AG10803 (cell line): ENCODE data around the gene ANO6.

ENCODE experiments used
- DNase-seq: peaks from one replicate; pipeline ENCODE4 v3.0.0; 2010; ENCODE audit warnings: low read depth
- H3K4me3 ChIP-seq: 2 replicates; pipeline ENCODE4 v1.5.1; 2011; ENCODE audit warnings: mild to moderate bottlenecking, low read length, control low read depth
- CTCF ChIP-seq: conservative IDR thresholded peaks from 2 replicates; pipeline ENCODE4 v1.5.1; 2011; ENCODE audit warnings: mild to moderate bottlenecking, low read length, control low read depth, inconsistent platforms

Gene ANO6

DNA sequence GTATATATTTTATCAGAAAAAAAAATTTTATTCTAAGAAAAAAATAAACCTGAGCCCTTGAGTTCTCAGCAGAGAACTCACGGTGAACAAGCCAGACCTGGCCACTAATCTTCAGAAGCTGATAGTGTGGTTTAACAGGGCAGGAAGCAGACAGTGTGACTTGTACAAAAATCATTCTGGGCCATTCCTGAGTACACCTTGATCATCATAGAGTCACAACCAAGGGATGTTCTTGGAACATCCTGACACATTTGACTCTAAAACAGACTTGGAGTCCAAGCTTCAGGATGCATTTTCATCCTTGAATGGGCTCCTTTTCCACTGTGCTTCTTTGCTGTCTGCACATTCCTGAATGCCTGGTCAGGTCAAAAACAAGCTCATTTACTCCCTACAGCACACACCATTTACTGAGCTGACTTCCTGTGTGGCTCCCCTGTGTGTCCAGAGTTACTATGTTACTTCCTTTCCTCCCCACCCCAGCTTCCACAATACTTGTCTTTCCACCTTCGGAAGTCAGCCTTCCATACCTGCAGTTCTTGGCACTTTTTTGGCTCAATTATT, 112.0 kb downstream of the ANO6 start:
- TF ChIP-seq CTCF: no peak
- no peak for DNase-seq
- no peak overlapping the region for H3K4me3 ChIP-seq

GRCh38 chr12:45329238-45329637, 113.3 kb downstream of the ANO6 start:
- TF ChIP-seq CTCF: no peak
- H3K4me3 ChIP-seq: no peak overlapping the region
- peak; percentile 58 for DNase-seq

- TF ChIP-seq CTCF: no peak
- no peak overlapping the region for H3K4me3 ChIP-seq
- no peak for DNase-seq
Measured at GRCh38 chr12:45329702-45330101, 113.8 kb downstream of the ANO6 start.

- TF ChIP-seq CTCF: no peak
- no peak overlapping the region for H3K4me3 ChIP-seq
- no peak for DNase-seq
Measured at GRCh38 chr12:45331552-45331951, 115.7 kb downstream of the ANO6 start.

- no peak for DNase-seq
- no peak overlapping the region for H3K4me3 ChIP-seq
- TF ChIP-seq CTCF: no peak
Measured at GRCh38 chr12:45334396-45334795, 118.5 kb downstream of the ANO6 start.

DNA sequence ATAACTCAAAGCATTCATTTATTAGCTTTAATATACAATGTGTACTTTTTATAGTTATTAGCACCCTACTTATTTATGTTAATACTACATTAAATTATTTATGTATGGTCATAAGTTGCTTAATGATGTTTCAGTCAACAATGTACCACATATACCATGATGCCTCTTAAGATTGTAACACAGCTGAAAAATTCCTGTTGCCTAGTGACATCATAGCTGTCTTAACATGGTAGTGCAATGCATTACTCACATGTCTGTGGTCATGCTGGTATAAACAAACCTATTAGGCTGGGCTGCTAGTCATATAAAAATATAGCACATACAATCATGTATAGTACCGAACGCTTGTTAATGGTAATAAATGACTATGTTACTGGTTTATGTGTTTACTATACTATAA, 120.4 kb downstream of the ANO6 start:
- H3K4me3 ChIP-seq: no peak overlapping the region
- peak; percentile 91 for DNase-seq
- no peak for TF ChIP-seq CTCF

GRCh38 chr12:45336762-45337596, 121.1 kb downstream of the ANO6 start:
- H3K4me3 ChIP-seq: no peak overlapping the region
- DNase-seq: peak; percentile 80
- TF ChIP-seq CTCF: no peak
